ENCODE measurements around the gene DAZAP2. TPM values are rescaled to one million over a fixed set of nuclear protein-coding genes. Genes with fewer than 3 reads are reported as not detected.

The DAZAP2 gene
- total and polyA plus RNA-seq, 5 donors = 135 to 176 (median 166) TPM

DNA sequence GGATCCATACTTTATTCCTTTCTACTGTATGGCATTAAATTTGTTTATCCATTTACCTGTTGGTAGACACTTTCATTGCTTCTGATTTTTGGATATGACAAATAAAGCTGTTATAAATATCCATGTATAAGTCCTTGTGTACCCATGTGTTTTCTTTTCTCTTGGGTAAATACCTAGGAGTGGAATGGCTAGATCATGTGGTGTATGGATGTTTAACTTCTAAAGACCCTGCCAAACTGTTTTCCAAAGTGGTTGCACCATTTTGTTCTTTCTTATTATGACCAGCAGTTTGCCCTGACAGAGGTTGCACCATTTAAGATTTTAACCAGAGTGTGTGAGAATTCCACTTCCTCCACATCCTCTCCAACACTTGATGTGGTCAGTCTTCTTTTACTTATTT is 6.0 kb upstream of the DAZAP2 start:
- DNase-seq (no peak), ATAC-seq (no peak)
- Histone ChIP-seq H3K27me3 (ENCODE audit: control insufficient read depth, insufficient read depth) (no peaks in the 10 kb centered on the region), H3K4me3 (ENCODE audit: low read length) (no peak overlapping the region), H3K27ac (ENCODE audit: low read length) (no peak overlapping the region), H3K9me3 (ENCODE audit: control insufficient read depth, low read length) (no peaks in the 10 kb centered on the region), H3K4me1 (ENCODE audit: control insufficient read depth, insufficient read depth, low read length) (no peaks in the 10 kb centered on the region)
- intact Hi-C loops (cut with DNase I) = no loop called here

GRCh38 chr12:51234530-51234929 is 4.1 kb upstream of the DAZAP2 start:
- Histone ChIP-seq H3K9me3 (ENCODE audit: control insufficient read depth, low read length) (no peaks in the 10 kb centered on the region), H3K4me1 (ENCODE audit: control insufficient read depth, insufficient read depth, low read length) (no peaks in the 10 kb centered on the region), H3K27ac (ENCODE audit: low read length) (no peak overlapping the region), H3K27me3 (ENCODE audit: control insufficient read depth, insufficient read depth) (no peaks in the 10 kb centered on the region), H3K4me3 (ENCODE audit: low read length) (no peak overlapping the region)
- intact Hi-C loops (cut with DNase I) = no loop called here
- no peak for DNase-seq
- no peak for ATAC-seq
- 52% methylated on average over 5 of the region's 5 CpGs for WGBS

GRCh38 chr12:51238037-51238509 is 553 bp upstream of the DAZAP2 start:
- Histone ChIP-seq H3K4me3 (ENCODE audit: low read length) (peak overlapping the region; percentile 99), H3K4me1 (ENCODE audit: control insufficient read depth, insufficient read depth, low read length) (peaks cover 7% of the 10 kb centered on the region), H3K9me3 (ENCODE audit: control insufficient read depth, low read length) (no peaks in the 10 kb centered on the region), H3K27me3 (ENCODE audit: control insufficient read depth, insufficient read depth) (no peaks in the 10 kb centered on the region), H3K27ac (ENCODE audit: low read length) (peak overlapping the region; percentile 53)
- ATAC-seq (no peak), DNase-seq (no peak)
- 12% methylated on average over 10 of the region's 10 CpGs for WGBS
- intact Hi-C loops (cut with DNase I) = no loop called here

DNA sequence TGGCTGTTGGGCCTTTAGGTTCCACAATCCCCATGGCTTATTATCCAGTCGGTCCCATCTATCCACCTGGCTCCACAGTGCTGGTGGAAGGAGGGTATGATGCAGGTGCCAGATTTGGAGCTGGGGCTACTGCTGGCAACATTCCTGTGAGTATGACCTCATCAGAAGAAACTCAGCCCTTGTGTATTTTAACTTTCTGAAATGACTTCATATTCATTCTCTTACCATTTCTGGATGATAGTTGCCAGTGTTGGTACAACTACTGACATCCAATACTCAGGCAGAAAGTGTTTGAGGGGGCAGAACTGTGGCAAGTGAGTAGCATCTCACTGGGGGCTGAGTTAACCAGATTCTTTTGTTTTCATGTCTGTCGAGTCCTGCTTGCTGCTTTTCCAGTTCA is 2.3 kb downstream of the DAZAP2 start:
- WGBS = 59% methylated on average over 2 of the region's 2 CpGs
- Histone ChIP-seq H3K27me3 (ENCODE audit: control insufficient read depth, insufficient read depth) (no peaks in the 10 kb centered on the region), H3K9me3 (ENCODE audit: control insufficient read depth, low read length) (no peaks in the 10 kb centered on the region), H3K4me3 (ENCODE audit: low read length) (no peak overlapping the region), H3K4me1 (ENCODE audit: control insufficient read depth, insufficient read depth, low read length) (peaks cover 10% of the 10 kb centered on the region), H3K27ac (ENCODE audit: low read length) (no peak overlapping the region)
- ATAC-seq (no peak), DNase-seq (no peak)
- intact Hi-C loops (cut with DNase I) = no loop called here

- intact Hi-C loops (cut with DNase I) = no loop called here
- ATAC-seq (no peak), DNase-seq (peak; percentile 33 to 68 (median 61))
Measured at GRCh38 chr12:51242120-51242519, 3.5 kb downstream of the DAZAP2 start.

GRCh38 chr12:51242876-51243275 is 4.2 kb downstream of the DAZAP2 start:
- H3K4me3 ChIP-seq (ENCODE audit: low read length) = no peak overlapping the region
- no peaks in the 10 kb centered on the region for H3K27me3 ChIP-seq (ENCODE audit: control insufficient read depth, insufficient read depth)
- ATAC-seq (no peak), DNase-seq (no peak)
- no peak overlapping the region for H3K27ac ChIP-seq (ENCODE audit: low read length)
- intact Hi-C loops (cut with DNase I) = no loop called here
- H3K4me1 ChIP-seq (ENCODE audit: control insufficient read depth, insufficient read depth, low read length) = peaks cover 14% of the 10 kb centered on the region
- H3K9me3 ChIP-seq (ENCODE audit: control insufficient read depth, low read length) = no peaks in the 10 kb centered on the region
- WGBS = 64% methylated on average over 7 of the region's 7 CpGs

More at GRCh38 chr12:51242120-51242519, 3.5 kb downstream of the DAZAP2 start:
- Histone ChIP-seq H3K27ac (ENCODE audit: low read length) (no peak overlapping the region), H3K9me3 (ENCODE audit: control insufficient read depth, low read length) (no peaks in the 10 kb centered on the region), H3K4me3 (ENCODE audit: low read length) (no peak overlapping the region), H3K27me3 (ENCODE audit: control insufficient read depth, insufficient read depth) (no peaks in the 10 kb centered on the region), H3K4me1 (ENCODE audit: control insufficient read depth, insufficient read depth, low read length) (peaks cover 14% of the 10 kb centered on the region)
- WGBS = 70% methylated on average over 7 of the region's 7 CpGs

GRCh38 chr12:51244269-51244668 is 5.6 kb downstream of the DAZAP2 start:
- no peaks in the 10 kb centered on the region for H3K27me3 ChIP-seq (ENCODE audit: control insufficient read depth, insufficient read depth)
- peaks cover 14% of the 10 kb centered on the region for H3K4me1 ChIP-seq (ENCODE audit: control insufficient read depth, insufficient read depth, low read length)
- intact Hi-C loops (cut with DNase I) = no loop called here
- H3K27ac ChIP-seq (ENCODE audit: low read length) = no peak overlapping the region
- H3K4me3 ChIP-seq (ENCODE audit: low read length) = no peak overlapping the region
- 93% methylated on average over 4 of the region's 4 CpGs for WGBS
- no peak for DNase-seq
- no peak for ATAC-seq
- H3K9me3 ChIP-seq (ENCODE audit: control insufficient read depth, low read length) = no peaks in the 10 kb centered on the region

GRCh38 chr12:51245476-51246253 is 7.0 kb downstream of the DAZAP2 start:
- peak overlapping the region; percentile 51 for H3K27ac ChIP-seq (ENCODE audit: low read length)
- peaks cover 7% of the 10 kb centered on the region for H3K4me1 ChIP-seq (ENCODE audit: control insufficient read depth, insufficient read depth, low read length)
- H3K4me3 ChIP-seq (ENCODE audit: low read length) = no peak overlapping the region
- no peaks in the 10 kb centered on the region for H3K27me3 ChIP-seq (ENCODE audit: control insufficient read depth, insufficient read depth)
- no peaks in the 10 kb centered on the region for H3K9me3 ChIP-seq (ENCODE audit: control insufficient read depth, low read length)
- WGBS = 84% methylated on average over 11 of the region's 11 CpGs
- ATAC-seq (no peak), DNase-seq (no peak)
- intact Hi-C loops (cut with DNase I) = no loop called here

- intact Hi-C loops (cut with DNase I) = no loop called here
Measured at GRCh38 chr12:51246254-51246853, 7.7 kb downstream of the DAZAP2 start.

GRCh38 chr12:51247523-51248206 is 9.0 kb downstream of the DAZAP2 start:
- Histone ChIP-seq H3K27ac (ENCODE audit: low read length) (no peak overlapping the region), H3K27me3 (ENCODE audit: control insufficient read depth, insufficient read depth) (no peaks in the 10 kb centered on the region), H3K9me3 (ENCODE audit: control insufficient read depth, low read length) (no peaks in the 10 kb centered on the region), H3K4me1 (ENCODE audit: control insufficient read depth, insufficient read depth, low read length) (peaks cover 7% of the 10 kb centered on the region), H3K4me3 (ENCODE audit: low read length) (no peak overlapping the region)
- WGBS = 67% methylated on average over 14 of the region's 14 CpGs
- ATAC-seq = no peak
- intact Hi-C loops (cut with DNase I) = no loop called here
- no peak for DNase-seq

More at GRCh38 chr12:51246254-51246853, 7.7 kb downstream of the DAZAP2 start:
- peaks cover 7% of the 10 kb centered on the region for H3K4me1 ChIP-seq (ENCODE audit: control insufficient read depth, insufficient read depth, low read length)
- no peaks in the 10 kb centered on the region for H3K9me3 ChIP-seq (ENCODE audit: control insufficient read depth, low read length)
- peak in 1 of 3 donors; percentile 25 for DNase-seq
- peak; percentile 83 for ATAC-seq
- H3K4me3 ChIP-seq (ENCODE audit: low read length) = no peak overlapping the region
- WGBS = 13% methylated on average over 7 of the region's 7 CpGs
- H3K27me3 ChIP-seq (ENCODE audit: control insufficient read depth, insufficient read depth) = no peaks in the 10 kb centered on the region
- peak overlapping the region; percentile 51 for H3K27ac ChIP-seq (ENCODE audit: low read length)

DNA sequence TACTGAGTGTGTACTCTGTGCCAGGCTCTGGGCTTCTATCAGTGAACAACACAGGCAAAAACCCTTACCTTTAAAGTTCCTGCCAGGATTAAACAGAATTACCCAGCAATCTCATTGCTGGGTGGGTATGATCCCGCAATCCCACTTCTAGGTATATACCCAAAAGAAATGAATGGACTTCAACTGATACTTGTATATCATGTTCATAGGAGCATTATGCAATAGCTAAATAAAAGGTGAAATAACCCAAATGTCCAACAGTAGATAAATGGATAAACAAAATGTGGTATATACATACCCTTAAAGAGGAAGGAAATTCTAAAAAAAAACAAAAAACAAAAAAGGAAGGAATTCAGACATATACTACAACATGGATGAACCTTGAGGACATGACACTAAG is 14.7 kb downstream of the DAZAP2 start:
- Histone ChIP-seq H3K27me3 (ENCODE audit: control insufficient read depth, insufficient read depth) (no peaks in the 10 kb centered on the region), H3K9me3 (ENCODE audit: control insufficient read depth, low read length) (no peaks in the 10 kb centered on the region), H3K4me3 (ENCODE audit: low read length) (no peak overlapping the region), H3K27ac (ENCODE audit: low read length) (no peak overlapping the region), H3K4me1 (ENCODE audit: control insufficient read depth, insufficient read depth, low read length) (no peaks in the 10 kb centered on the region)
- ATAC-seq (no peak), DNase-seq (no peak)
- 96% methylated on average over 1 of the region's 1 CpG for WGBS
- intact Hi-C loops (cut with DNase I) = no loop called here

Data from right cardiac atrium (tissue), 5 donors.